Raji (cell line): ENCODE results near the gene CKMT2.

Source experiments
- POLR2A ChIP-seq: IDR thresholded peaks from 2 replicates; pipeline ENCODE4 v1.6.1; 2011; ENCODE audit warnings: low read depth, low read length, control low read depth; ENCODE audit not compliant: insufficient read depth

Gene CKMT2

GRCh38 chr5:81235287-81236072 lies 2.4 kb downstream of the CKMT2 start:
- no peak for TF ChIP-seq POLR2A

- TF ChIP-seq POLR2A = no peak
Observed at GRCh38 chr5:81238460-81238859, 5.3 kb downstream of the CKMT2 start.

- TF ChIP-seq POLR2A = no peak
Observed at GRCh38 chr5:81239613-81240012, 6.5 kb downstream of the CKMT2 start.

GRCh38 chr5:81241001-81241400 lies 7.9 kb downstream of the CKMT2 start:
- TF ChIP-seq POLR2A = no peak

GRCh38 chr5:81241961-81242648 lies 9.0 kb downstream of the CKMT2 start:
- no peak for TF ChIP-seq POLR2A

- no peak for TF ChIP-seq POLR2A
Observed at GRCh38 chr5:81242906-81243436, 9.8 kb downstream of the CKMT2 start.

GRCh38 chr5:81244451-81244850 lies 11.3 kb downstream of the CKMT2 start:
- TF ChIP-seq POLR2A = no peak

- TF ChIP-seq POLR2A = no peak
Observed at GRCh38 chr5:81245871-81246235, 12.7 kb downstream of the CKMT2 start.

- TF ChIP-seq POLR2A = no peak
Observed at GRCh38 chr5:81246697-81247096, 13.6 kb downstream of the CKMT2 start.

- TF ChIP-seq POLR2A = no peak
Observed at GRCh38 chr5:81247441-81247972, 14.4 kb downstream of the CKMT2 start.

- no peak for TF ChIP-seq POLR2A
Observed at GRCh38 chr5:81249240-81249639, 16.1 kb downstream of the CKMT2 start.

- no peak for TF ChIP-seq POLR2A
Observed at GRCh38 chr5:81250004-81250403, 16.9 kb downstream of the CKMT2 start.

GRCh38 chr5:81251922-81252321 lies 18.8 kb downstream of the CKMT2 start:
- TF ChIP-seq POLR2A = no peak

- no peak for TF ChIP-seq POLR2A
Observed at GRCh38 chr5:81252904-81253303, 19.8 kb downstream of the CKMT2 start.

GRCh38 chr5:81253875-81254274 lies 20.8 kb downstream of the CKMT2 start:
- TF ChIP-seq POLR2A = no peak

GRCh38 chr5:81254886-81255559 lies 21.9 kb downstream of the CKMT2 start:
- no peak for TF ChIP-seq POLR2A

- TF ChIP-seq POLR2A = no peak
Observed at GRCh38 chr5:81256766-81257165, 23.6 kb downstream of the CKMT2 start.
